Dedifferentiated amniotic fluid mesenchymal stem cell (primary cell): Measurements from ENCODE around the gene LEPR.

Experiments
- DNase-seq: peaks from one replicate; pipeline ENCODE4 v3.0.0-alpha.2; 2016; ENCODE audit errors: extremely low spot score

Gene LEPR

GRCh38 chr1:65409816-65410326 is 10.6 kb upstream of the LEPR start:
- DNase-seq = no peak

GRCh38 chr1:65412256-65412983 is 8.0 kb upstream of the LEPR start:
- no peak for DNase-seq

- DNase-seq = no peak
Measured at GRCh38 chr1:65412984-65413375, 7.5 kb upstream of the LEPR start.

- no peak for DNase-seq
Measured at GRCh38 chr1:65414538-65414937, 5.9 kb upstream of the LEPR start.

GRCh38 chr1:65416767-65417166 is 3.7 kb upstream of the LEPR start:
- DNase-seq = no peak

- no peak for DNase-seq
Measured at GRCh38 chr1:65417729-65418128, 2.7 kb upstream of the LEPR start.

- DNase-seq = no peak
Measured at GRCh38 chr1:65418522-65419185, 1.8 kb upstream of the LEPR start.

- peak; percentile 98 for DNase-seq
Measured at GRCh38 chr1:65419681-65420589, 533 bp upstream of the LEPR start.

- DNase-seq = no peak
Measured at GRCh38 chr1:65421351-65422025, 1.0 kb downstream of the LEPR start.

GRCh38 chr1:65422241-65423203 is 2.1 kb downstream of the LEPR start:
- no peak for DNase-seq

- peak; percentile 56 for DNase-seq
Measured at GRCh38 chr1:65423884-65424572, 3.6 kb downstream of the LEPR start.

- no peak for DNase-seq
Measured at GRCh38 chr1:65424573-65424889, 4.1 kb downstream of the LEPR start.

GRCh38 chr1:65425006-65425405 is 4.5 kb downstream of the LEPR start:
- DNase-seq = no peak

- DNase-seq = peak; percentile 58
Measured at GRCh38 chr1:65425697-65426096, 5.2 kb downstream of the LEPR start.

- no peak for DNase-seq
Measured at GRCh38 chr1:65429078-65429477, 8.6 kb downstream of the LEPR start.

GRCh38 chr1:65429806-65430205 is 9.3 kb downstream of the LEPR start:
- peak; percentile 51 for DNase-seq

- peak; percentile 76 for DNase-seq
Measured at GRCh38 chr1:65431111-65431705, 10.7 kb downstream of the LEPR start.

- DNase-seq = no peak
Measured at GRCh38 chr1:65432918-65433317, 12.4 kb downstream of the LEPR start.

- no peak for DNase-seq
Measured at GRCh38 chr1:65434255-65434654, 13.8 kb downstream of the LEPR start.

GRCh38 chr1:65434760-65435159 is 14.3 kb downstream of the LEPR start:
- DNase-seq = no peak
